DOHH2 (cell line): Measurements from ENCODE around the gene JAG2.

ENCODE experiments used
- H3F3A ChIP-seq: fragments of 200-600 bp; sonication (generic), shearing (Covaris generic); 2 replicates; pipeline ENCODE4 v1.6.0; 2016; ENCODE audit warnings: antibody characterized with exemption, mild to moderate bottlenecking; ENCODE audit not compliant: control insufficient read depth, insufficient read depth
- H3K27ac ChIP-seq: fragments of 200-600 bp; sonication (generic); 2 replicates; pipeline ENCODE4 v1.5.1; 2014; ENCODE audit warnings: low read depth, mild to moderate bottlenecking, low read length, moderate library complexity
- H3K27me3 ChIP-seq: fragments of 200-600 bp; sonication (generic); 2 replicates; pipeline ENCODE4 v1.6.1; 2014; ENCODE audit warnings: mild to moderate bottlenecking, low read length, mixed read lengths; ENCODE audit not compliant: control insufficient read depth
- H3K36me3 ChIP-seq: fragments of 200-600 bp; sonication (generic); 2 replicates; pipeline ENCODE4 v1.6.1; 2014; ENCODE audit warnings: mild to moderate bottlenecking, low read length, moderate library complexity, mixed read lengths; ENCODE audit not compliant: control insufficient read depth
- H3K4me1 ChIP-seq: fragments of 200-600 bp; sonication (generic); 2 replicates; pipeline ENCODE4 v1.6.1; 2014; ENCODE audit warnings: mild to moderate bottlenecking, low read length, mixed read lengths; ENCODE audit not compliant: control insufficient read depth
- H3K4me2 ChIP-seq: fragments of 200-600 bp; sonication (generic); 2 replicates; pipeline ENCODE4 v1.6.0; 2014; ENCODE audit warnings: mild to moderate bottlenecking, low read length, moderate library complexity
- H3K4me3 ChIP-seq: fragments of 200-600 bp; sonication (generic); 2 replicates; pipeline ENCODE4 v1.5.1; 2014; ENCODE audit warnings: mild to moderate bottlenecking, low read length, mixed read lengths
- H3K79me2 ChIP-seq: fragments of 200-600 bp; sonication (generic); 2 replicates; pipeline ENCODE4 v1.6.1; 2014; ENCODE audit warnings: mild to moderate bottlenecking, low read length, mixed read lengths; ENCODE audit not compliant: control insufficient read depth
- H3K9me2 ChIP-seq: fragments of 200-600 bp; sonication (generic); replicated peaks from 2 replicates; pipeline ENCODE4 v1.6.1; 2014; ENCODE audit warnings: mild to moderate bottlenecking, low read length, mixed read lengths; ENCODE audit not compliant: control insufficient read depth
- H3K9me3 ChIP-seq: fragments of 200-600 bp; sonication (generic); 2 replicates; pipeline ENCODE4 v1.6.1; 2014; ENCODE audit warnings: antibody characterized with exemption, low read length, mixed read lengths; ENCODE audit not compliant: control insufficient read depth, insufficient read depth
- H4K20me1 ChIP-seq: fragments of 200-600 bp; sonication (generic); 2 replicates; pipeline ENCODE4 v1.6.0; 2014; ENCODE audit warnings: low read depth, mild to moderate bottlenecking, antibody characterized with exemption, low read length, moderate library complexity; ENCODE audit not compliant: control insufficient read depth, insufficient read depth
- EZH2phosphoT487 ChIP-seq: fragments of 200-600 bp; sonication (generic); IDR thresholded peaks from 2 replicates; pipeline ENCODE4 v1.6.1; 2017; ENCODE audit warnings: borderline replicate concordance, mild to moderate bottlenecking, antibody characterized with exemption, low read length, moderate library complexity, mixed read lengths
- TF ChIP-seq, protein P1 (sequence below): fragments of 200-600 bp; sonication (generic); IDR thresholded peaks from one replicate; pipeline ENCODE4 v1.5.1; 2014; ENCODE audit warnings: antibody characterized with exemption, mild to moderate bottlenecking, low read depth, low read length; ENCODE audit not compliant: poor library complexity, severe bottlenecking

JAG2 gene

DNA sequence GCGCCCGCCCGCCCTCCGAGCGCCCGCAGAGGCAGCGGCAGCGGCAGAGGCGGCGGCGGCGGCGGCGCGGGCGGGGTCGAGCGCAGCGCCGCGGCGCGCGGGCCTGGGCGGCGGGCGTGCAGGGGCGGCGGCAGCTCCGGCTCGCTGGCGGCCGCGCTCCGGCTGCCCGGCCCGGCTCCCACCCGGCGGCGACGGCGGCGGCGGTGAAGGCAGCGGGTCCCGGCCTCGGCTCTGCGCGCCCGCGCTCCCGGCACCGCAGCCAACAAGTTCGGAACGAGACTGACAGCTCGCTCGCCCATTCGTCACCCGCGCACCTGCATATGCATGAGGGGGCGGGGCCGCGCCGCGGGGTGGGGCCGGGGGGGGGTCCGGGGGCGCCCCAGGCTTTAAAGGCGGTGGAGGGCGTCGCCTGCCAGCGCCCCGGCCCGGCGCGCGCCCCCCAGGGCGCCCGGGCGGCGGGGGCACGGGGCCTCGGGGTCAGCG is at the start of gene JAG2:
Gene JAG2, minus strand, starts transcription at position 281 of the 483 bp plus-strand sequence. CDS start 356 bp downstream, outside the sequence.
- Histone ChIP-seq H3K79me2 (no peaks in the 10 kb centered on the region), H3K9me2 (no peaks in the 10 kb centered on the region), H3K27ac (no peak within 1 kb of the TSS), H4K20me1 (peaks cover 4% of the 10 kb centered on the region; the same call in 1 of the 2 replicates), H3K4me3 (peak within 1 kb of the TSS; percentile 58), H3K27me3 (peaks cover 38% of the 10 kb centered on the region), H3F3A (no peaks in the 10 kb centered on the region), H3K9me3 (no peaks in the 10 kb centered on the region), H3K4me1 (peaks cover 14% of the 10 kb centered on the region), H3K4me2 (peak within 1 kb of the TSS; percentile 61), H3K36me3 (no peaks in the 10 kb centered on the region)
- TF ChIP-seq, protein P1, sequence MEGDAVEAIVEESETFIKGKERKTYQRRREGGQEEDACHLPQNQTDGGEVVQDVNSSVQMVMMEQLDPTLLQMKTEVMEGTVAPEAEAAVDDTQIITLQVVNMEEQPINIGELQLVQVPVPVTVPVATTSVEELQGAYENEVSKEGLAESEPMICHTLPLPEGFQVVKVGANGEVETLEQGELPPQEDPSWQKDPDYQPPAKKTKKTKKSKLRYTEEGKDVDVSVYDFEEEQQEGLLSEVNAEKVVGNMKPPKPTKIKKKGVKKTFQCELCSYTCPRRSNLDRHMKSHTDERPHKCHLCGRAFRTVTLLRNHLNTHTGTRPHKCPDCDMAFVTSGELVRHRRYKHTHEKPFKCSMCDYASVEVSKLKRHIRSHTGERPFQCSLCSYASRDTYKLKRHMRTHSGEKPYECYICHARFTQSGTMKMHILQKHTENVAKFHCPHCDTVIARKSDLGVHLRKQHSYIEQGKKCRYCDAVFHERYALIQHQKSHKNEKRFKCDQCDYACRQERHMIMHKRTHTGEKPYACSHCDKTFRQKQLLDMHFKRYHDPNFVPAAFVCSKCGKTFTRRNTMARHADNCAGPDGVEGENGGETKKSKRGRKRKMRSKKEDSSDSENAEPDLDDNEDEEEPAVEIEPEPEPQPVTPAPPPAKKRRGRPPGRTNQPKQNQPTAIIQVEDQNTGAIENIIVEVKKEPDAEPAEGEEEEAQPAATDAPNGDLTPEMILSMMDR, result no peak
- no peak for TF ChIP-seq EZH2phosphoT487

DNA sequence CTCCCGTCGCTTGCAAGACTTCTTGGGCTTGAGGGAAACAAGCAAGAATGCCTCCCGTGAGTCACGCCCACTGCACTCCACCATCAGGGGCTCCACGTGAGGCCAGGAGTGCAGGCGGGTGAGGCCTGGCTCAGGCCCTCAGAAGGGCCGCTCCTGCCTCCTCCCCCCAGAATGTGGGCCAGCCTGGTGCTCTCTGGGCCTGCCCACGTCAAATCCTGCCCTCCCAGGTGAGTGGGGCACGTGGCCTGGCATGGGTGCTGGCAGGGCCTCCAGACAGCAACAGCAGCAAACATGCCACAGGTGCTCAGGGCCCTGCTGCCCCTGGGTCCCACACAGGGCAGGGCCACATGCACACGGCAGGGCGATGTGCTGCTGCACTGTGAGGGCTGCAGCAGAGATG is 49.2 kb upstream of the JAG2 start:
- Histone ChIP-seq H4K20me1 (no peaks in the 10 kb centered on the region), H3K27ac (no peak overlapping the region), H3K4me1 (no peaks in the 10 kb centered on the region), H3K79me2 (no peaks in the 10 kb centered on the region), H3K27me3 (no peaks in the 10 kb centered on the region), H3K4me3 (no peak overlapping the region), H3K4me2 (no peak overlapping the region), H3F3A (no peaks in the 10 kb centered on the region; the same call in 1 of the 2 replicates), H3K9me2 (no peaks in the 10 kb centered on the region), H3K9me3 (no peaks in the 10 kb centered on the region; the same call in 1 of the 2 replicates), H3K36me3 (peaks cover 2% of the 10 kb centered on the region; the same call in 1 of the 2 replicates)
- no peak for TF ChIP-seq EZH2phosphoT487
- TF ChIP-seq, protein P1, result no peak

GRCh38 chr14:105216490-105217247 is 48.1 kb upstream of the JAG2 start:
- H3K27me3 ChIP-seq, result no peaks in the 10 kb centered on the region
- H3K79me2 ChIP-seq, result no peaks in the 10 kb centered on the region
- H3K36me3 ChIP-seq, result peaks cover 2% of the 10 kb centered on the region; the same call in 1 of the 2 replicates
- no peaks in the 10 kb centered on the region; the same call in 1 of the 2 replicates for H3F3A ChIP-seq
- H3K4me3 ChIP-seq, result no peak overlapping the region
- H4K20me1 ChIP-seq, result no peaks in the 10 kb centered on the region
- no peak overlapping the region for H3K4me2 ChIP-seq
- no peaks in the 10 kb centered on the region for H3K9me2 ChIP-seq
- no peak overlapping the region for H3K27ac ChIP-seq
- TF ChIP-seq EZH2phosphoT487, result no peak
- TF ChIP-seq, protein P1, result no peak
- no peaks in the 10 kb centered on the region; the same call in 1 of the 2 replicates for H3K9me3 ChIP-seq
- no peaks in the 10 kb centered on the region for H3K4me1 ChIP-seq
